Stimulated activated CD8-positive, alpha-beta memory T cell treated with anti-CD3 and anti-CD28 coated beads, Interleukin-12 subunit alpha, Interleukin-12 subunit beta, amount 100 ng/mL, for 24 hours (primary cell): ENCODE data around the gene MPV17L2.

Experiments used
- DNase-seq: peaks from one replicate; pipeline ENCODE4 v3.0.0-alpha.2; 2020; ENCODE audit errors: extremely low read depth

The MPV17L2 gene

GRCh38 chr19:18160971-18161635 lies 31.9 kb upstream of the MPV17L2 start:
- DNase-seq = no peak

GRCh38 chr19:18161636-18162002 lies 31.4 kb upstream of the MPV17L2 start:
- DNase-seq = no peak

GRCh38 chr19:18164072-18164471 lies 28.9 kb upstream of the MPV17L2 start:
- DNase-seq = no peak

GRCh38 chr19:18165794-18166544 lies 27.0 kb upstream of the MPV17L2 start:
- DNase-seq = no peak

- no peak for DNase-seq
Observed at GRCh38 chr19:18167011-18167410, 26.0 kb upstream of the MPV17L2 start.

GRCh38 chr19:18167975-18168645 lies 24.9 kb upstream of the MPV17L2 start:
- no peak for DNase-seq

GRCh38 chr19:18168673-18169381 lies 24.2 kb upstream of the MPV17L2 start:
- no peak for DNase-seq

- no peak for DNase-seq
Observed at GRCh38 chr19:18170714-18171255, 22.2 kb upstream of the MPV17L2 start.

- DNase-seq = no peak
Observed at GRCh38 chr19:18171605-18172327, 21.3 kb upstream of the MPV17L2 start.

- no peak for DNase-seq
Observed at GRCh38 chr19:18172331-18173053, 20.5 kb upstream of the MPV17L2 start.

GRCh38 chr19:18173054-18173571 lies 19.9 kb upstream of the MPV17L2 start:
- no peak for DNase-seq

- no peak for DNase-seq
Observed at GRCh38 chr19:18173572-18174288, 19.3 kb upstream of the MPV17L2 start, which contains the start of gene IFI30. IFI30 (plus strand) TSS chr19:18173813; CDS start chr19:18173842, 29 bp downstream.

- DNase-seq = no peak
Observed at GRCh38 chr19:18174983-18175382, 18.0 kb upstream of the MPV17L2 start.

GRCh38 chr19:18176367-18177310 lies 16.4 kb upstream of the MPV17L2 start:
- no peak for DNase-seq

GRCh38 chr19:18179957-18180356 lies 13.1 kb upstream of the MPV17L2 start:
- no peak for DNase-seq

- no peak for DNase-seq
Observed at GRCh38 chr19:18183529-18183928, 9.5 kb upstream of the MPV17L2 start.

GRCh38 chr19:18185538-18185937 lies 7.5 kb upstream of the MPV17L2 start:
- no peak for DNase-seq

GRCh38 chr19:18190278-18190677 lies 2.7 kb upstream of the MPV17L2 start:
- no peak for DNase-seq
